ENCODE results near the gene BCL10.
A peak's percentile ranks its signal among the peaks of the same experiment; 100 is the strongest.
"Not testable (repeated sequence)": the region's sequence is repeated elsewhere in the genome, so short reads cannot be mapped to it uniquely, and the experiment has no call there.

The BCL10 gene

DNA sequence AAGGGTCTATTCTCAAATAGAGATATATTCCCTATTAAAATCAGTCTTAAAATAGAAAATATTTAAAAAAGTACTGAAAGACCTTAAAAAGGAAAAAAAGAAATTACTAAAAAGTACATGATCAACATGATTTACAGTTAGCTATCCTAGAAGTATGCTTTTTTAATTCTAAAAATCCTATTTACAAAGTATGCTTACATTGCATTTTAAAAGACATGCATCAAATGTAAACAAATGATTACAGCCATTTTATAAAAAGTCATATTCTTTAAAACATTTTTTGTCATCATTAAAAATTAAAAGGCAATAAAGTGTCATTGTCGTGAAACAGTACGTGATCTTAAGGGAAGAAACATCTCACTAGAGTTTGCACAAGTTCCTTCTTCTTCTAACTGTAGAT is 9.1 kb downstream of the BCL10 start:
- DNase-seq (ENCODE audit: low spot score) = no peak

DNA sequence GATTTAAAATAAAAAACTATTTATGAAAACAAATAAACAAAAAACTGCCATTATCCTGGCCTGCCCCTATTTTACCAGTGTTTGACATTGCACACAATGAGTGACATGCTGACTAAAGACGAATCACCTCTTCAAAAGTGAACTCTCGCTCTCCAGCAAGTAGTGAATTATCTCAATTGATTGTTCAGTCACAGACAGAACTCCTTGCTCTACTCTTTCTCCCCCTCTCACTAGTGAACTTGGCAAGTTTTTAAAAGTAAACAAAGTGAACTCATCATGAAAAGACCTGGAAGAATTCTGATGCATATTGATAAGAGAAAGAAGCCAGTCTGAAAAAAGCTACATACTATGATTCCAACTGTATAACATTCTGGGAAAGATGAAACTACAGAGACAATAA is 12.3 kb downstream of the BCL10 start:
- DNase-seq (ENCODE audit: low spot score) = no peak

DNA sequence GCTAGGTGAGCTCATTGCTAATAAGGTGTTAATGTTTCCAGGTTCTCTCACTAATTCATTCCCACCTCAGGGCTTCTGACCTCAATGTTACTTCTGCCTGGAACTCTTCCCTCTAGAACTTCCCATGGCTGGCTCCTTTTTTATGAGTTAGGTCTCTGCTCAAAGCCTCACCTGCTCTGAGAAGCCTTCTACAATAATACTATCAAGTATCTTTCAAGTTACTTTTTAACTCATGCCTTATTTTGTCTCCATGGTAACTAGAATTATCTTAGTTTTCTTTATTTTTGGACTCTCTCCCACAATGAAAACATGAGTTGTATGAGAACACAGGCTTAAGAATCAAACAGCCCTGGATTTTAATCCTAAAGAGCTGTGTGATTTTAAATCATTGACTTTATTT is 13.4 kb downstream of the BCL10 start:
- no peak for DNase-seq (ENCODE audit: low spot score)

DNA sequence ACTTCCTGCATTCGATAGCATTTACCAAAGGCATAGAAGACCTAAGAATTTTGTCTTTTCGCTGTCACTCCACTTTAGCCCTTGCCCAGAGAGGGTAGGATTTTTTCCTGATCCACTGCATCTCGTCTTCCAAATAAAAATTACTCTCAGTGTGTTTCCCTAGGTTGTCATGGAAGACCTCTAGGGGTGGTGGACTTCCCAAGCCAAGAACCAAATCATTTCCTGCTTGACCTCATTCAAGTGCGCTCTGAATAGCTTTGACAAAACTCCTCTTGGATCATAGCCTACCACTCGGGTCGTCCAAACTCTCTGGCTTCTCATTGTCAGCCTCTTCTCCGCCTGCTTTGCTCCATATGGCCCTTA is 16.5 kb downstream of the BCL10 start:
- DNase-seq (ENCODE audit: low spot score) = no peak

DNA sequence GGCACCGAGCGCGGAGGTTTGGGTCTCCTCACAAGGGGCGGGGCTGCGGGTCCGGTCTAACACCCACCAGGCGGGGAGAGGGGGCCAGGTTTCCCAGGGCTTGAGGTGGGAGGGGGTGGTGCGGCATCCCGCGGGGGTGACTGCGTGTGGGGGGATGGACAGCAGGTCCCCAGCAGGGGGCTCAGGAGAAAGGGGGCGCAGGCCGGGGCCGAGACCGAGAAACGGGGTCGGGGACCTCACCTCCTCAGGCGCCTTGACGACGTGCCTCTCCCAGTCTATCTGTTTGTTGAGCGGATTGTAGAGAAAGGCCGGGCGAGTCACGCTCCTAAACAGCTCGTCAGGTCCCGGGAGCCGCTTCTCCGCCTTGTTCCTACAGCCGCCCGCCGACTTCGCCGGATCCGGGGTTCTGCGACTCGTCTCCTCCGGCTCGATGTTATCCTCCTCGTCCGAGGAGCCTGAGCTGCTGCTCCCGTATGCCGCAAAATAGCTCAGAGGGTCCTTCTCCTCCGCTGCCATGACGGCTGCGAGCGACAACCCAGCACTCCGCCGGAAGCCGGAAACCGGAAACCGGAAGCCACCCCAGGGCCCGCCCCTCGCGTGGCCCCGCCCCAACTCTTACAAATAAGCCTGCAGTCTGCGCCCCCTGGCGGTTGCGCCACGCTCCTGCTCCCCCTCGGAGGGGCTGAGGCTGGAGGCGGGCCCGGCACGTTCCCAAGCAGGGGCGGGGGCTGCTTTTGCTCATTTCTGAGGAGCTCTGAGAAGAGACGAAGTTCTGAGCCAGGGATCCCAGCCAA is 17.1 kb downstream of the BCL10 start, which contains the start of gene C1orf52:
TSS of gene C1orf52 (minus strand) at position 545 of the 794 bp plus-strand sequence. CDS start at position 516, 29 bp downstream.
- peak; percentile 88 for DNase-seq (ENCODE audit: low spot score)

DNA sequence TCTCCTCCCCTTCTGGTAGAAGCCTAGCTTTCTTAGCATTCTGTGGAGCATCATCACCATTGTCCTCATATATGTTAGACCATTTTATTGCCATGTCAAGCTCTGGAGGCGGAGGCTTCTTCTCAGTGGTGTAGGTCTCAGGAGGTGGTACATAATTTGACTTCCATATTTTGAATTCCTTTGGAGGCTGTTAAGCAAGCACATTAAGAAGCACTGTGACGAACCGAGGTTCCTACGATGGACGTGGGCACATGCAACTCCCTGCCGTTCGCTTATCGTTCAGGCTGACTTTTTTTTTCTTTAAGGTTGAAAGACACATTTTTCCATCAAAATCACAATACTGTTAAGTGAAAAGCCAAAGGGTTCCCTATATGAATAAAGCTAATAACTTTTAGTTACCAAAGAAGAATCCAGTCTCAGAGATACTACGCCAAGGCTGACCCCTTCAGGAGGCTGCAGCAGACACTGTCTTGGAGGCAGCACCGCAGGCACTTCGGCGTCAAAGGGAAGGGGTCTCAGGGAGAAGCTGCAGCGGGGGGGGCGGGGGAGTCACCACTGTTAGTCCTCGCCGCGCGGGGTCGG is 17.8 kb downstream of the BCL10 start:
- no peak for DNase-seq (ENCODE audit: low spot score)

DNA sequence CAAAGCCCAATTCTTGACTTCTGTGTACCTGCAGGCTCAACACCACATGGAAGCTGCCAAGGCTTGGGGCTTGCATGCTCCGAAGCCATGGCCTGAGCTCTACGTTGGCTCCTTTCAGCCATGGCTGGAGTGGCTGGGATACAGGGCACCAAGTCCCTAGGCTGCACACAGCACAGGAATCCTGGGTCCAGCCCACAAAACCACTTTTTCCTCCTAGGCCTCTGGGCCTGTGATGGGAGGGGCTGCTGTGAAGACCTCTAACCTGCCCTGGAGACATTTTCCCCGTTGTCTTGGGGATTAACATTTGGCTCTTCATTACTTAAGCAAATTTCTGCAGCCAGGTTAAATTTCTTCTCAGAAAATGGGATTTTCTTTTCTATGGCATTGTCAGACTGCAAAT is 27.4 kb downstream of the BCL10 start:
- not testable (repeated sequence) for DNase-seq (ENCODE audit: low spot score)

DNA sequence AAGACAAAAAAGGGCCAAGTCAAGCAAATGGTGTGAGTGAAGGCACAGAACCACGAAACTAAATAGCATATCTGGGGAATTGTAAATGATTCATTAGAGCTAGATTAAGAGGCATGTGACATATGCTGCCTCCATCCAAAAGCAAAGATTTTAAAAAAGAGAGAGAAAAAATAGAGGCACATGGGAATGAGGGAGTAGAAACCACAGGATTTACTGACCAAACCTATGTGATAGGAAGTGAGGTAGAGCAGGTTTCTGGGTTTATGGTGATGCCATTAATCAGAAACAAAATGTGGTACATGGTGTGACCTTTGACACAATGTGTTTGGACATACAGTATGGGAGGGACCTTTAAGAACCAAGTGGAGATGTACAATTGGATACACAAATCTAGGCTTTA is 30.5 kb downstream of the BCL10 start:
- no peak for DNase-seq (ENCODE audit: low spot score)

DNA sequence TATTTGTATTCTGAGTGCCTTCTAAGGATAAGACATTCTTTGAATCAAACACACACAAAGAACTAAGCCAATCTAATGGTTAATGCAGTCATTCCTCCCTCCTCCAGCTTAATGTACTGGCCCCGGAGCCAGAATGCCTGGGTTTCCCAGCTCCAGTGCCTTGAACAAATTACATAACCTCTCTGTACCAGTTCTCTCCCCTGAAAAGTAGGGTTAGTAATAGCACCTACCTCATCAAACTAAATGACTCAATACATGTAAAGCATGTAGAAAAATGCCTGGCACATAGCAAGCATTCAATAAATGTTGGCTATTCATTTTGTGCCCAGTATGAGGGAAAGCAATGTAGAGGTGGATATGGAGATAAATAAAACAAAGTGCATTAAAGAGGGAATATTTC is 31.0 kb downstream of the BCL10 start:
- no peak for DNase-seq (ENCODE audit: low spot score)

DNA sequence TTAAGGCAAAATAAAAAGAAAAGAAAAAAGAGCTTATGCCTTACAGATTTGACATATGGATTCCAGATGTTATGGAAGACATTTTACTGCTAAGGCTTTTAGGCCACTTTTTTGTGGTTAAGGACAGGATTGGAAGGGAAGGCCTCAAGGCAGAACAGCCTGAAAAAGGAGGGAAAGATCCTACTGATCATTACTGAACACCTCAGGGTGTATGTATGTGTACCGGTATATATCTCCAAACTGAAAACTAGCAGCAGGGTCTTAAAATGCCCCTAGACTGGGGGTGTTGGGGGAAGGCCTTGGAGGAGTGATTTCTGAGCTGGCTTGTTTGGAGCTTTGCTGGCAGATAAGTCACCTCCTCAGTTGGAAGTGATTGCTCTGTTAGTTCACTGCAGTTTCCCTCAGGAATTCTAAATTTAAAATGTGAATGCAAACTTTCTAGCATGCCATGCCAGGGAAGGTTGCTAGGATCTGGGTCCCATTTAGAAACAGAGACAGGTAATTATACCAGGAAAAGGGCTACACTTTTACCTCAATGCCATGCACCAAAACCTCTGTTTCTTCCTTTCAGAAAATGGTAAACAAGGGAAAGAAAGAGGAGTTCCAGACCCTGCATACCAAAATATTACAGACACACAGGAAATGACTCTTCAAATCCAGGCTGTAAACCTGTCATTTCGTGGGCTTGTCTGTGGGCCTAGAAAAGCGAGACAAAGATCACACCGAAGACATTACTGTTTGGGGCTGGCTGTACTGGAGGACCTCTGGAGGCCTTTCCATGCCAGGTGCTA is 32.0 kb downstream of the BCL10 start:
- no peak for DNase-seq (ENCODE audit: low spot score)

DNA sequence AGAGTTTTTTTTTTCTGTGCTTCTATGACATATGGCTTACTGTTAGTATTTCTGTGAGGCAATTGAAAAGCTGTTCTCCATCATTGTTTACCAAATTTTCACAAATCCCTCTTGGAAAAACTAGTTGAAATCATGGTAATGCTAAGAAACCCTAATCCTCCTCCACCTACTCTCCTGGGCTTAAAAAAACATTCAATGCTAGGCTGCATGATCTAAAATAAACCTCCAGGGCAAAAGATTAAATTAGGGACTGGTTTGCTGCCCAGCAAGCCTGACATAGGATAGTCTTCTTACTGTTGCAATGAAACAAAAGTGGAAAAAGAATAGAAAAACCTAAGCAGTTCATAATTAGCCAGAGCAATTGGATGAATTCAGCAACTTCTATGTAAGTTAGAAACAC is 33.1 kb downstream of the BCL10 start:
- no peak for DNase-seq (ENCODE audit: low spot score)

DNA sequence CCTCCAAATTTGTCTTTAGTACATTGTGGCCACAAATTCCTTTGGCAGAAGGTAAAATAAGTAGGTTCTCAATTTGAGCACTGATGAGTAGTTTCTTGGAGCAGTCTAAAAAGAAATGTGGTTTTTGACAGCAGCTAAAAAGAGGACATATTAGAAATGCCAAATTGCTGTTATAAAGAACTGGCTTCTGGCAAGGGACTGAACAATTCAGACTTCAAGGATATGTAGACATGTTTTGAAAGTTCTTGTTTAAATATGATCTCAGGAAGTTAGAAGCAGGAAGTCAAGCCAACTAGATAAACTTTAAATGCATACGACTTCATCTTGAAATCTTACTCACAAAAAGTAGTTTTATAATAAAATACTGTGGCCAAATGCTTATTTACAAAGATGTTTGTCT is 35.8 kb downstream of the BCL10 start:
- DNase-seq (ENCODE audit: low spot score) = no peak

DNA sequence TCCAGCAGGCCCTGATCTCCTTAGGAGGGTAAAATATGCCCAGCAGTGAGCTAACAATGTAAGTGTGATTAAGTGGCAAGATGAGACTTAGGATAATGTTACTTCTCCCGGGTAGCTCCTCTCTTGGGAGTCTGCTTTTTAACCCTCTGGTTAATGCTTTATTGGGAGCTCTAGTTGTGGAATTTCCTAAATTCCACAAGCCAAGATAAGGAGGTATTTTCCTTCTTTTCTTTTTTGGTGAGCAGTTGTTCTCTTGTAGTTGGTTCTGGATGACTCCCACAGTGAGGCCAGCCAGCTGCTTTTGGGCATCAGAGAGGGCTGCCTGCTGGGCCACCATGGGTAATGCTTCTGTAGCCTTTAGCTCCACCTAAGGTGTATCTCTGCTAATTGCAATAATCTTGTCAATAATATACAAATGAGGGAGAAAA is 36.2 kb downstream of the BCL10 start:
- no peak for DNase-seq (ENCODE audit: low spot score)

DNA sequence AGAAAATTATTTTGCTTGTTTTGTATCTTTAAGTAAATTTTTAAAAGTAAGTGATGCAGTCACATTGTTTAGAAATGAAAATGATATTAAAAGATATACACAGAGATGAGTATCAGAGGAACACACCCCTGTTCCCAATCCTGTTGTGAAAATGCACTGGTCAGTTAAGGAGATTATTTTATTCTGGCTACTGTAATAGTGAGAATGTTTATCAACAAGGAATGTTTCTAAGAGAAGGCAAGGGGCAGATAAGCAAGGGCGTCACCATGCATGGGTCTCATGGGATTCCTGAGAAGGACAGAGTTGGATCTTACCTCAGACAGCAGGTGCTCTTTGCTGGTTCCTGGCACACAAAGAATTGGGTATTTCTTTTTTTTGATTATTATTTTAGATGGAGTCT is 38.8 kb downstream of the BCL10 start:
- no peak for DNase-seq (ENCODE audit: low spot score)

DNA sequence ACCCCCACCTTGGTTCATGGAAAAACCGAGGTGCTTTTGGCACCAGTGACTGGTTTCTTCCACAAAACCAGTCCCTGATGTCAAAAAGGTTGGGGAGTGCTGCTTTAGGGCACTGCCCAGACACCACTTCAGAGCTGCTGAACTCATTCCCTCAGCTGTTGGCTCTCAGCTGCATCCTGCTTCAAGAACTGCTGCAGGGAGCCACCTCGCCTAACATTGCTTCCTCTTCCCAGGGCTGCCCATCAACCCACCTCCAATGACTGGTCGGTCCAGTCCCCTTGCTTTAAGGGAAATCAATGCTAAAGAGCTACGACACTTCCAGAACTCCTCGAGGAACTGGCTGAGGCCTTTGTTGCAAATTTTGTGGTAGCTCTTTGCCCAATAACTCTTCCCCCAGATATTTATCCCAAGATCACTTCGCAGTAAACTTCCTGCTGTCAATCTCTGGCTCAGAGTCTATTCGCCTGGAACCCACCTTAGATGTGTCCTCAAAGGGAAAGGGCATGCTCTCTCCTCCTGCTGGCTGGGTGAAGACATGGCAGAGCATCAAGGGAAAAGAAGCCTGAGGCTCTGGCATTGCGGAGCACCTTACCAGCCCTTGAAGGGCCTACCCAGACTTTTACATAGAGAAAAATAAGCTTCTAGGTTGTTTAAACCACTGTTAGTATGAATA is 46.0 kb downstream of the BCL10 start:
- DNase-seq (ENCODE audit: low spot score) = peak; percentile 4

DNA sequence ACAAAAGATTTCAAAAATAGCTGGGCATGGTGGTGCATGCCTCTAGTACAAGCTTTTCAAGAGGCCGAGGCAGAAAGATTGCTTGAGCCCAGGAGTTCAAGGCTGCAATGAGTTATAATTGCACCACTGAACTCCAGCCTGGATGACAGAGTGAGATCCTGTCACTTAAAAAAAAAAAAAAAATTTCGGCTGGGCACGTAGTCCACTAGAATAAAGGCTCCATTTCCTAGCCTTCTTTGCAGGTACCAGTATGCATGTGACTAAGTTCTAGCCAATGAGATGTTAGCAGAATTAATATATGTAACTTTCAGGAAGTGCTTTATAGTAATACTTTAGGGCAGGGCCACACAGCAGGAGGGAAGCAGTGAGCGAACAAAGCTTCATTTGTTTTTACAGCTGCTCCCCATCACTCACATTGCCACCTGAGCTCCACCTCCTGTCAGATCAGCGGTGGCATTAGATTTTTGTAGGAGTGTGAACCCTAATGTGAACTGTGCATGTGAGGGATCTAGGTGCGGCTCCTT is 46.8 kb downstream of the BCL10 start:
- no peak for DNase-seq (ENCODE audit: low spot score)

DNA sequence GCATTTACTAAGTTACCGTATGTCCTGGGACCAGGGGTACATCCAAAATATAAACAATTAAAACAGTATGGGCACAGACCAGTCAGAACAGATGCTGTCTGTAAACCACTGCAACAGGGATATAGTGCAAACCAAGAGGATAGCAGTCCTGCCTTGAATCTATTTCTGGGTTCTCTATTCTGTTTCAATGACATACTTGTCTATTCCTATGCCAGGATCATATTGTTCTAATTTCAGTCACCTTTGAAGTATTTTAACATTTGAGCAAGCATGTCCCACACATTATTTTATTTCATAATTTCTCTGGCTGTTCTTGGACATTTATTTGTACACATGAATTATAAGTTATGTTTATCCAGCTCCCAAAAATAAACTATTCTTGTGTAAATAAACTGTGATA is 47.5 kb downstream of the BCL10 start:
- DNase-seq (ENCODE audit: low spot score) = no peak

DNA sequence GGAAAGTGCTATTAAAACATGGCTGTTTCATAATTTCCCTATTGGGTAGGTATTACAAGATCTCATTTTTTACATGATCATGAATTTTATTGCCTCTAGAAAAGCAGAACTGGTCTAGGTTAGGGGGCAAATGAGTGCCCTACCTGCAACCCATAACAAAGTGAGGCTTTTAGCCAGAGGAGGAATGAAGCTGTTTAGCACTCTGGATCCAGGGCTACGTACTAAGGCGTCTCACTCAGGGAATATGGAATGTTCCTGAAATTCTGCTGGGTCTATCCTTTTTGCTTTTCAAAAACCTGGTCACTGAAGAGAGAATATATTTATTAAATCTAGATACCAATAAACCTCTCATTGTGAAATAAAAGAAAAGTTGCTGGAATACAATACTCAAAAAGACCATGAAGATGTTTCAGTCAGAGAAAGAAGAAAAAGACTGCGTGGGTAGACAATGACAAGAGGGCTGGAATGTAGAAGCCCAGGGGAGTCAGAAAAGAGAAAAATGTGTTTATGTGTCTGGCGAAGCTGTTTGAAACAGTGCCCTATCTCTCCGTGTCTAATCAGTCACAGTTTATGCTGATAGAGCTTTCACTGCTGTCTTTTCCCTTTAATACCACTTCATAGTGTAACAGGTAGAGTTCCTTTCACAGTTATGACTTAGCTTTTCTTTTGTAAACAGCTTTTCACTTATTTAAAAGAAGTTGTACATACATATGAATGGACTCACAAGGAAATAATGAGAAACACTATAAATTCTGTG is 50.6 kb downstream of the BCL10 start:
- DNase-seq (ENCODE audit: low spot score) = no peak

DNA sequence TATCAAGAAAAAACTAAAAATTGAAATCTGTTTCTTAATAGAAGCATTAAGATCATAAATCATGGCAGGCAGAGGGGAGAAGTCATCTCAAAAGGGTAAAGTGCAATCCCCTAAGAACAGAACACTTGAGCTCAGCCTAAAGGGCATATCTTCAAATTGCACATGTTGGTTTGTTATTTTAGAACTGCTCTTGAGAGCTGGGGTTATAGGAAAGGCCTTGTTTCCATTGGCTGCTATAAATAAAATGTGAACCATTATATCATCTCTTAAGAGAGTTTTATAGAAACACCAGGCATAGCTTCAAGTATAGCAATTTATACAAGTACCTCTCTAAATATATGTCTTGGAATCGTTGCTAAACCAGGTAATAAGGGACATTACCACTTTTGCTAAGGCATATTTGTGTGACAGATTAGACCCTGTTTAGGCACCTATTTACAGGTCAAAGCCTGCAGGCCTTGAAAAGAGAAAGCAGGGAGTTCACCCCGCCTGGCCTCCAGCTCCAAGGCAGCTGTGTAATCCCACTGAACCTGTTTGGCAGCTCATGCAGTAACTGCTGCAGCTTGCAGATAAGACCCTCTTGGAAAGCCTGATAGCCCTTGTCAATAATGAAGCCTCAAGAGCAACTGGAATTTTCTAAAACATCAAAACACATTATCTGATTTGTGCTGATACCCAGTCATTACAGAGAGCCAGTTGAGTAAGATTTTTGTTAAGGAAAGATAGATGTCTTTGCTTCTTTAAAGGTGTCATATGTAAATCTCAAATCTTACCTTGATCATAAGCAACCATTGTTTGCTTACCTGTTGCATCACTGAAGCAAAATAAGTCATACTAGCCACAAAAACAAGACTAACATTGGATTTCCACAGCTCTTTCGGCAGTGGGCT is 51.5 kb downstream of the BCL10 start:
- no peak for DNase-seq (ENCODE audit: low spot score)

DNA sequence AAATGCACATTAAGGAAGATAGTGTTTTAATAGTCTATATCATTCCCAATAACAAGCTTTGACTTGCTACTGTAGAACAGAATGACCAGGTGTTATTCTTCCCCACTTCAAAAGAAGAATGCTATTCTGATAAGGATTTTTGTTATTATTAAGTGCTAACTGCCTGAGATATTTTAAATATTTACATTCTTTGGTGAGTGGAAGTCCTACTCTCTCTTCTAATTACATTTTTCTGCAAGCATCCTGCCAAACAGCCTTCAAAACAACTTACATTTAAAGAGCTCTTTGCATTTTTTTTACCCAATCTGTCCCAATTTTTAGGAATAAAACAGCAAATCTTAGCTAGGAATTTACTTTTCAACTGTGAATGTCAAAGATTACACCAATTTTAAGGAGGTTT is 52.1 kb downstream of the BCL10 start:
- DNase-seq (ENCODE audit: low spot score) = no peak

Data from SK-N-DZ (cell line).